Esophagus squamous epithelium (tissue), 5 donors: ENCODE measurements around the gene RBKS. TPM values are rescaled to one million over a fixed set of nuclear protein-coding genes. Genes with fewer than 3 reads are reported as not detected.
A peak's percentile ranks its signal among the peaks of the same experiment; 100 is the strongest.
"Not testable (repeated sequence)": the region's sequence is repeated elsewhere in the genome, so short reads cannot be mapped to it uniquely, and the experiment has no call there.

ENCODE experiments used
- DNase-seq: peaks from one replicate; lab custom pipeline; 2025; lab: John Stamatoyannopoulos, UW
- H3K27ac ChIP-seq, 4 donors: fragments of 200-600 bp; sonication (generic); one replicate each; pipeline ENCODE4 v1.5.1; 2016 to 2019; ENCODE audit warnings: mild to moderate bottlenecking in 1 of 4
- H3K27me3 ChIP-seq, 4 donors: fragments of 200-600 bp; sonication (generic); 1 replicate in 3 of 4; 2 replicates in 1 of 4; pipeline versions ENCODE4 v1.5.1 to v1.6.0; 2017 to 2021; ENCODE audit warnings: antibody characterized with exemption in 1 of 4
- H3K36me3 ChIP-seq, 3 donors: fragments of 200-600 bp; sonication (generic); one replicate each; pipeline ENCODE4 v1.5.1; 2016 to 2019
- H3K4me1 ChIP-seq, 3 donors: fragments of 200-600 bp; sonication (generic); one replicate each; pipeline ENCODE4 v1.5.1; 2017 to 2019
- H3K4me3 ChIP-seq, 4 donors: fragments of 200-600 bp; sonication (generic); 1 replicate in 3 of 4; 2 replicates in 1 of 4; pipeline ENCODE4 v1.5.1; 2016 to 2019; ENCODE audit warnings: mild to moderate bottlenecking in 2 of 4, moderate library complexity in 1 of 4
- H3K9me3 ChIP-seq, 3 donors: fragments of 200-600 bp; sonication (generic); one replicate each; pipeline ENCODE4 v1.5.1; 2016 to 2019
- POLR2A ChIP-seq, 4 donors: fragments of 450-650 bp; IDR thresholded peaks; one replicate each; pipeline ENCODE4 v1.6.1; 2017; ENCODE audit warnings: antibody characterized with exemption in 4 of 4, mild to moderate bottlenecking in 4 of 4, moderate library complexity in 3 of 4
- WGBS, 2 donors: methylation state at CpG; one replicate each; pipeline ENCODE4 v1.1.5; 2018; 5-methylcytosine and 5-hydroxymethylcytosine counted together
- intact Hi-C: fragments of 100-400 bp; cut with DNase I; formaldehyde crosslinking; loops from one replicate; pipeline ENCODE4 v1.15.0; 2022
- total RNA-seq, 4 donors: library from RNA; depleted of rRNA; stranded (reverse); fragments of >200 nt; gene quantifications; one replicate each; pipeline ENCODE4 v1.1.0, GENCODE V29; 2016
- TF ChIP-seq, protein P1 (sequence below), 6 experiments: fragments of 450-650 bp in 4 of 6; fragments of 200-600 bp in 2 of 6; sonication (generic) in 2 of 6; IDR thresholded peaks; one replicate each; pipeline ENCODE4 v1.5.1; 2016 to 2019; ENCODE audit warnings: antibody characterized with exemption in 6 of 6, mild to moderate bottlenecking in 4 of 6, moderate library complexity in 4 of 6
- donor health status: DM: yes; HTN: yes; CAD: no.

Gene RBKS
- total RNA-seq, 4 donors from 2014 or later = 1.4 to 5.2 (median 1.6) TPM

DNA sequence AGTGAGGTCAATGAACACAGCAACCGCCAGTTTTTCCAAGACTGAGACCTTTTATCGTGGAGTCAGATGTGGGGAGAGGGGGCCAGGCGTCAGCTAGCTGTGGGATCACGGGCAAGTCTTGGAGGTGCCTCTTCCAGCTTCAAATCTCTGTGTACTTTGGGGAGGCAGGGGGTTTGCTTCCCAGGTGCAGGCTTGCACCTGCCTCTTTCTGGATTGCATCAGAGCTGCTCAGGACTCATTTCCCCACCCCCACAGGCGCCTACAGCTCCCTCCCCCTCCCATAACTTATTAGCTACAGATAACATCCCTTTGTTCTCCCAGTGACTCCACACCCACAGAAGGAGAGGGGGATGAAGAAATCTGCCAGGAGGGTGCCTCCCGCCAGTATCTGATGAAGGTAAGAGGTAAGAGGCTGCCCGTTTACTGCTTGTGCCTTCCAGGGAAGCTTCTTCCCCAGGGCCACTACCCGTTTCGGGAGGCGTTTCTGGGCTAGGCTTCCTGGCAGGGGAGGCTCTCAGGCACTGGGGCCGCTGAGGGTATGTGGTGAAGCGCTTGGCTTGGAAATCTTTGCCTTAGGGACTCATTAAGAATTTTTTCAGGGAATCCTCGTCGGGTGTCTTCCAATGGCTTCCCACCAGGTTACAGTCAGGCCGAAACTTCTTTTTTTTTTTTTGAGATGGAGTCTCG is 137.5 kb downstream of the RBKS start:
- Histone ChIP-seq H3K4me3 (peak overlapping the region in 2 of 4 donors; percentile 17 to 21), H3K4me1 (peaks cover 0 to 19% (median 7%) of the 10 kb centered on the region in 3 donors), H3K36me3 (no peaks in the 10 kb centered on the region), H3K27ac (peak overlapping the region in 1 of 4 donors; percentile 45), H3K27me3 (no peaks in the 10 kb centered on the region), H3K9me3 (no peaks in the 10 kb centered on the region)
- intact Hi-C loops = loop anchor here (10.0 kb wide), 1 partner anchor 652 kb away; no protein-coding TSS in a partner anchor
- 52 to 54% methylated on average over 14 to 15 of the region's 16 CpGs for WGBS, 2 donors
- DNase-seq = no peak
- TF ChIP-seq, protein P1, sequence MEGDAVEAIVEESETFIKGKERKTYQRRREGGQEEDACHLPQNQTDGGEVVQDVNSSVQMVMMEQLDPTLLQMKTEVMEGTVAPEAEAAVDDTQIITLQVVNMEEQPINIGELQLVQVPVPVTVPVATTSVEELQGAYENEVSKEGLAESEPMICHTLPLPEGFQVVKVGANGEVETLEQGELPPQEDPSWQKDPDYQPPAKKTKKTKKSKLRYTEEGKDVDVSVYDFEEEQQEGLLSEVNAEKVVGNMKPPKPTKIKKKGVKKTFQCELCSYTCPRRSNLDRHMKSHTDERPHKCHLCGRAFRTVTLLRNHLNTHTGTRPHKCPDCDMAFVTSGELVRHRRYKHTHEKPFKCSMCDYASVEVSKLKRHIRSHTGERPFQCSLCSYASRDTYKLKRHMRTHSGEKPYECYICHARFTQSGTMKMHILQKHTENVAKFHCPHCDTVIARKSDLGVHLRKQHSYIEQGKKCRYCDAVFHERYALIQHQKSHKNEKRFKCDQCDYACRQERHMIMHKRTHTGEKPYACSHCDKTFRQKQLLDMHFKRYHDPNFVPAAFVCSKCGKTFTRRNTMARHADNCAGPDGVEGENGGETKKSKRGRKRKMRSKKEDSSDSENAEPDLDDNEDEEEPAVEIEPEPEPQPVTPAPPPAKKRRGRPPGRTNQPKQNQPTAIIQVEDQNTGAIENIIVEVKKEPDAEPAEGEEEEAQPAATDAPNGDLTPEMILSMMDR (IDR thresholded peaks at IDR 0.05) = no peak
- no peak for TF ChIP-seq POLR2A (IDR thresholded peaks at IDR 0.05)

DNA sequence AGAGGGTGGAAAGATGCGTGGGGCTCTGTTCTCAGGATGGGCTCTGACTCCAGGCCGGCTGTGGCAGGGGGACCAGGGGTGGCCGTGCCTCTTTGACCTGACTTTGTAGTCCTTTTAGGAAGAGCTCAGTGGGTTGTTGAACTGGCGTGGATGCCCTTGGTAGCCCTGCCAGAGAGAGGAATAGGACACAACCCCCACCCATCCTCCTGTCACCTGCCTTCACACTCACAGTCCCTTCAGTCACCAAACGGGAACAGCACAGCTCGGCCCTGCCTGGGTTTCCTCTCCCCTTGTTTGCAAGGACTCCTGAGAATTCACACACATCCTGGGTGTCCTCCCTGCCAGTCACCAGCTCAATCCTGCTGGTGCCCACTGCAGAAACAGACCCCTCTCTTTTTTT is 138.8 kb downstream of the RBKS start:
- Histone ChIP-seq H3K4me1 (peaks cover 0 to 19% (median 7%) of the 10 kb centered on the region in 3 donors), H3K36me3 (no peaks in the 10 kb centered on the region), H3K9me3 (no peaks in the 10 kb centered on the region), H3K4me3 (no peak overlapping the region), H3K27me3 (no peaks in the 10 kb centered on the region), H3K27ac (no peak overlapping the region)
- no peak for DNase-seq
- no peak for TF ChIP-seq POLR2A (IDR thresholded peaks at IDR 0.05)
- TF ChIP-seq, protein P1 (IDR thresholded peaks at IDR 0.05) = no peak
- 82 to 88% methylated on average over 5 of the region's 6 CpGs for WGBS, 2 donors
- intact Hi-C loops = loop anchor here (10.0 kb wide), 1 partner anchor 653 kb away; no protein-coding TSS in a partner anchor

GRCh38 chr2:27748803-27749554 is 141.2 kb downstream of the RBKS start:
- intact Hi-C loops = not testable (repeated sequence)
- 75 to 83% methylated on average over 2 of the region's 2 CpGs for WGBS, 2 donors

DNA sequence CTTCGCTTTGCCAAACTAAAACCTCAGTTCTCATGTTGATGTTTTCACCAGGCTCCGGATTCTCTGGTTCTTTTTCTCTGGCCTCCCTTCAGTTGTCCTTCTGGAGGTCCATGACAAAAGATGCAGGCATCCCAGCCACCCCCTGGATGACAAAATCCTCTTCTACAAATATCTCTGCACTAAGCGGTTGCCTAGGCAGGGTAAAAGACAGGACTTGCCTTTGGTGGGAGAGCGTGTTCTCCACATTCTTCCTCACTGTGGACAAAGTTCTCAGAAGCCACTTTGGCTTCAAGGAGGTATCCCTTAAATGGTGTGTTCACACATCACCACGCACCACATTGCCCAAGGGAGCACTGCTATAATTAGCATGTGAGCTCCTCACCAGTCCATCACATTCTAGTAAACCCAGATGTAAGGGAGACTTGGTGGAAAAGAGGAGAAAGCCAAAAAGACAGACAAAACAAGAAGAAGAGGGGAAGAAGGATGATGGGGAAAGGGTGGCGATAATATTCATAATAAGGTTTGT is 142.3 kb downstream of the RBKS start:
- Histone ChIP-seq H3K4me3 (no peak overlapping the region), H3K27ac (no peak overlapping the region), H3K4me1 (peaks cover 0 to 6% (median 0%) of the 10 kb centered on the region in 3 donors), H3K27me3 (no peaks in the 10 kb centered on the region), H3K36me3 (no peaks in the 10 kb centered on the region), H3K9me3 (no peaks in the 10 kb centered on the region)
- intact Hi-C loops = no loop called here
- TF ChIP-seq POLR2A (IDR thresholded peaks at IDR 0.05) = no peak
- TF ChIP-seq, protein P1 (IDR thresholded peaks at IDR 0.05) = no peak
- 68 to 79% methylated on average over 5 to 6 of the region's 6 CpGs for WGBS, 2 donors
- DNase-seq = no peak

More at GRCh38 chr2:27748803-27749554, 141.2 kb downstream of the RBKS start:
- not testable (repeated sequence) for H3K27ac ChIP-seq, DNase-seq, H3K4me3 ChIP-seq, H3K9me3 ChIP-seq, H3K27me3 ChIP-seq, H3K36me3 ChIP-seq
- peaks cover 0 to 11% (median under 1%) of the 10 kb centered on the region in 3 donors for H3K4me1 ChIP-seq

- no peak for DNase-seq
- H3K4me3 ChIP-seq = no peak overlapping the region
- WGBS, 2 donors = 77 to 88% methylated on average over 2 of the region's 2 CpGs
- H3K27me3 ChIP-seq = no peaks in the 10 kb centered on the region
- H3K27ac ChIP-seq = no peak overlapping the region
- intact Hi-C loops = no loop called here
- no peaks in the 10 kb centered on the region for H3K36me3 ChIP-seq
- no peaks in the 10 kb centered on the region for H3K4me1 ChIP-seq
- TF ChIP-seq, protein P1 (IDR thresholded peaks at IDR 0.05) = no peak
- no peaks in the 10 kb centered on the region for H3K9me3 ChIP-seq
Measured at GRCh38 chr2:27746325-27746724, 143.9 kb downstream of the RBKS start.

DNA sequence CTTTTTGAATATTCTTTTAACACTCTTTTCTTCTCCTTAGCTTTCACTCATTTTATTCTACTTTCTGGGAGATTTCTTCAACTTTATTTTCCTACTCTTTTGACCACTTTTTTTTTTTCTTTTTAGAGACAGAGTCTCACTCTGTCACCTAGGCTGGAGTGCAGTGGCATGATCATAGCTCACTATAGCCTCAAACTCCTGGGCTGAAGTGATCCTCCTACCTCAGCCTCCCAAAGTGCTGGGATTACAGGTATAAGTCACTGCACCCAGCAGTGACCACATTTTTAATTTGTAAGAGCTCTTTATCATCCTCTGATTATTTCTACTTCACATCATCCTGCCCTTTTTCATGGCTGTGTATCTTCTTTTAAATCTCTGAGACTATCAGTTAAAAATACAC is 144.7 kb downstream of the RBKS start:
- H3K27ac ChIP-seq, H3K27me3 ChIP-seq, H3K36me3 ChIP-seq, H3K4me3 ChIP-seq, intact Hi-C loops, DNase-seq, H3K9me3 ChIP-seq, H3K4me1 ChIP-seq: not testable (repeated sequence)
